Left renal cortex interstitium (tissue), 4 donors: ENCODE measurements around the gene PLPP7. TPM values are rescaled to one million over a fixed set of nuclear protein-coding genes. Genes with fewer than 3 reads are reported as not detected.
"Not testable (repeated sequence)": the region's sequence is repeated elsewhere in the genome, so short reads cannot be mapped to it uniquely, and the experiment has no call there.

Experiments used
- DNase-seq, 4 donors: peaks; one replicate each; pipeline ENCODE4 v3.0.0-alpha.2; 2013; ENCODE audit warnings: low read depth in 4 of 4, low spot score in 2 of 4, missing footprints in 1 of 4
- polyA plus RNA-seq, 4 donors: library from polyadenylated mRNA; unstranded; fragments of 120-200 nt; gene quantifications; one replicate each; pipeline ENCODE4 v1.2.1, GENCODE V29; 2013; ENCODE audit not compliant: insufficient read length in 4 of 4

PLPP7 gene
- polyA plus RNA-seq: 1 to 10 TPM; 2.6 to 3.5 (median 3.0) TPM

- no peak for DNase-seq
These were observed at the start of gene PLPP7 for GRCh38 chr9:131289301-131290035. TSS of gene PLPP7 (plus strand) at chr9:131289723. CDS start at chr9:131289998, 275 bp downstream.

- no peak for DNase-seq
These were observed 49.2 kb upstream of the PLPP7 start for GRCh38 chr9:131240047-131240921.

- not testable (repeated sequence) for DNase-seq
These were observed 45.2 kb upstream of the PLPP7 start for GRCh38 chr9:131244331-131244730.

GRCh38 chr9:131246618-131247017 is 42.9 kb upstream of the PLPP7 start:
- no peak for DNase-seq

GRCh38 chr9:131252120-131252519 is 37.4 kb upstream of the PLPP7 start:
- no peak for DNase-seq

GRCh38 chr9:131253891-131254491 is 35.5 kb upstream of the PLPP7 start:
- DNase-seq: no peak

GRCh38 chr9:131254626-131255025 is 34.9 kb upstream of the PLPP7 start:
- DNase-seq: no peak

- no peak for DNase-seq
These were observed 33.8 kb upstream of the PLPP7 start for GRCh38 chr9:131255676-131256197.

- no peak for DNase-seq
These were observed 32.1 kb upstream of the PLPP7 start for GRCh38 chr9:131257266-131258025.

- no peak for DNase-seq
These were observed 31.3 kb upstream of the PLPP7 start for GRCh38 chr9:131258186-131258585.

GRCh38 chr9:131258698-131259431 is 30.7 kb upstream of the PLPP7 start:
- no peak for DNase-seq

- no peak for DNase-seq
These were observed 30.1 kb upstream of the PLPP7 start for GRCh38 chr9:131259432-131259898.

- DNase-seq: no peak
These were observed 29.5 kb upstream of the PLPP7 start for GRCh38 chr9:131259916-131260597.

- no peak for DNase-seq
These were observed 28.6 kb upstream of the PLPP7 start for GRCh38 chr9:131260751-131261452.

GRCh38 chr9:131262327-131263032 is 27.0 kb upstream of the PLPP7 start:
- no peak for DNase-seq

GRCh38 chr9:131263033-131263343 is 26.5 kb upstream of the PLPP7 start:
- DNase-seq: not testable (repeated sequence)

- DNase-seq: no peak
These were observed 25.8 kb upstream of the PLPP7 start for GRCh38 chr9:131263701-131264100.

GRCh38 chr9:131264231-131264630 is 25.3 kb upstream of the PLPP7 start:
- DNase-seq: no peak
